T-helper 17 cell (primary cell): ENCODE data around the gene EPB41L4B. TPM values are rescaled to one million over a fixed set of nuclear protein-coding genes. Genes with fewer than 3 reads are reported as not detected.
A peak's percentile ranks its signal among the peaks of the same experiment; 100 is the strongest.

ENCODE experiments used
- ATAC-seq: fragments of 150-1000 bp; cut with Tn5 transposase; 2 replicates; pipeline ENCODE4 v1.10.0; 2021; ENCODE audit warnings: mild to moderate bottlenecking, moderate library complexity
- DNase-seq, 3 donors: peaks; one replicate each; pipeline versions ENCODE4 v3.0.0 to v3.0.0-alpha.2; 2020 to 2021
- H3K9me3 ChIP-seq: one replicate; pipeline ENCODE4 v1.7.0; 2013; ENCODE audit warnings: low read length, mild to moderate bottlenecking; ENCODE audit not compliant: control insufficient read depth, poor library complexity, severe bottlenecking
- H3K27ac Mint-ChIP-seq: one replicate; pipeline ENCODE4 v1.8.0; 2022; ENCODE audit warnings: mild to moderate bottlenecking, moderate library complexity, mixed read lengths
- H3K27me3 Mint-ChIP-seq: one replicate; pipeline ENCODE4 v1.8.0; 2022; ENCODE audit warnings: mixed read lengths
- H3K36me3 Mint-ChIP-seq: one replicate; pipeline ENCODE4 v1.8.0; 2022; ENCODE audit warnings: low read depth, mixed read lengths
- H3K4me1 Mint-ChIP-seq: one replicate; pipeline ENCODE4 v1.8.0; 2022; ENCODE audit warnings: mild to moderate bottlenecking, mixed read lengths
- H3K4me3 Mint-ChIP-seq: one replicate; pipeline ENCODE4 v1.8.0; 2022; ENCODE audit warnings: mild to moderate bottlenecking, moderate library complexity, mixed read lengths
- total RNA-seq, 4 donors: library from RNA in 2 of 4; stranded (reverse) in 2 of 4; gene quantifications; one replicate each; pipeline ENCODE4 v1.2.3 and lab custom pipeline; 2022 to 2026

The EPB41L4B gene
- total RNA-seq, 2 donors from 2014 or later: not detected

- peaks cover 8% of the 10 kb centered on the region for H3K36me3 Mint-ChIP-seq
- no peak overlapping the region for H3K27ac Mint-ChIP-seq
- H3K27me3 Mint-ChIP-seq: peaks cover 74% of the 10 kb centered on the region
- ATAC-seq (no peak), DNase-seq (no peak)
- peaks cover 4% of the 10 kb centered on the region for H3K4me1 Mint-ChIP-seq
- H3K9me3 ChIP-seq: no peaks in the 10 kb centered on the region
- H3K4me3 Mint-ChIP-seq: no peak overlapping the region
These were observed 3.4 kb downstream of the EPB41L4B start for GRCh38 chr9:109317311-109317978.

DNA sequence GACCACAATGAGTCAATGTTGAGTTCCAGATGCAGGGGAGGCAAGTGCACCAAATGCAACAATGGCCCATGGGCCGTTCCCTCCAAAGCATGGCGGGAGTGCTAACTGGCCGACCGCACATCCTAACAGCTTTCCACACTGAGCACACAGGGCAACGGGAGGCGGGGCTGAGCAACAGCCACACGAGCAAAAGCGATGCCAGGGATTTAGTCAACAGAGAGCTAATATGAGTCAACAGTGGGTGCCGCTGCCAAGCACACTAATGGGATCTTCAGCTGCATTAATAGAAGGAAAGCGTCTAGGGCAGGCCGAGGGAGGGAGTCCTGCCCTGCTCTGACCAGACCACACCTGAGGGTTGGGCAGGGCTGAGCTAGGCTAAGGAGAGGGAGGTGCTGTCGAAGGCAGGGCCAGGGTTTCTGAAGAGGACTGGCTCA lies 4.6 kb downstream of the EPB41L4B start:
- no peaks in the 10 kb centered on the region for H3K9me3 ChIP-seq
- DNase-seq: no peak
- Mint-ChIP-seq H3K4me3 (no peak overlapping the region), H3K27ac (no peak overlapping the region), H3K36me3 (peaks cover 8% of the 10 kb centered on the region), H3K4me1 (peaks cover 11% of the 10 kb centered on the region), H3K27me3 (peaks cover 70% of the 10 kb centered on the region)
- ATAC-seq: no peak

- no peaks in the 10 kb centered on the region for H3K9me3 ChIP-seq
- DNase-seq: no peak
- Mint-ChIP-seq H3K4me1 (peaks cover 13% of the 10 kb centered on the region), H3K36me3 (peaks cover 6% of the 10 kb centered on the region), H3K4me3 (no peak overlapping the region), H3K27me3 (peaks cover 71% of the 10 kb centered on the region), H3K27ac (no peak overlapping the region)
- no peak for ATAC-seq
These were observed 5.2 kb downstream of the EPB41L4B start for GRCh38 chr9:109315480-109316206.

GRCh38 chr9:109314011-109314531 lies 6.8 kb downstream of the EPB41L4B start:
- ATAC-seq: no peak
- peaks cover 85% of the 10 kb centered on the region for H3K27me3 Mint-ChIP-seq
- H3K36me3 Mint-ChIP-seq: peaks cover 6% of the 10 kb centered on the region
- no peaks in the 10 kb centered on the region for H3K9me3 ChIP-seq
- H3K27ac Mint-ChIP-seq: no peak overlapping the region
- DNase-seq: no peak
- peaks cover 15% of the 10 kb centered on the region for H3K4me1 Mint-ChIP-seq
- no peak overlapping the region for H3K4me3 Mint-ChIP-seq

DNA sequence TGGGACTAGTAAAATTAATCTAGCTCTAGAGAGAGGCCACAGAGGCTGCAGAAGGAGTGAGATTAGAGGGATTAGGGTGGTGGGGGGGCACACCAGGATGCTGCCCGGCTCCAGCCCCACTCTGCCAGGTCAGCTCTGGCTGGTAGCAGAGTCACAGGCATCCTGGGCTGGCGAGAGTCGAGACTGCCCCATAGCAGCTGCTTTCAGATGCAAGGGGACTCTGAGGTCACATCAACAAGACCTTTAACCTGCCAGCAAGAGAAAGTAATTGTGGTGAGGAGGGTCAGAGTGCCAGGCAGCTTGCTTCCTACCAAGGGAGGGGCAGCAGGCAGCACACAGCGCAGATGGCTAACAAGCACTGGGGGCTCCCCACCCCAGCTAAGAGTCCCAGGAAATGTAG lies 7.5 kb downstream of the EPB41L4B start:
- peaks cover 5% of the 10 kb centered on the region for H3K36me3 Mint-ChIP-seq
- no peak overlapping the region for H3K4me3 Mint-ChIP-seq
- peaks cover 79% of the 10 kb centered on the region for H3K27me3 Mint-ChIP-seq
- ATAC-seq: no peak
- no peak overlapping the region for H3K27ac Mint-ChIP-seq
- no peaks in the 10 kb centered on the region for H3K9me3 ChIP-seq
- no peak for DNase-seq
- peaks cover 11% of the 10 kb centered on the region for H3K4me1 Mint-ChIP-seq

DNA sequence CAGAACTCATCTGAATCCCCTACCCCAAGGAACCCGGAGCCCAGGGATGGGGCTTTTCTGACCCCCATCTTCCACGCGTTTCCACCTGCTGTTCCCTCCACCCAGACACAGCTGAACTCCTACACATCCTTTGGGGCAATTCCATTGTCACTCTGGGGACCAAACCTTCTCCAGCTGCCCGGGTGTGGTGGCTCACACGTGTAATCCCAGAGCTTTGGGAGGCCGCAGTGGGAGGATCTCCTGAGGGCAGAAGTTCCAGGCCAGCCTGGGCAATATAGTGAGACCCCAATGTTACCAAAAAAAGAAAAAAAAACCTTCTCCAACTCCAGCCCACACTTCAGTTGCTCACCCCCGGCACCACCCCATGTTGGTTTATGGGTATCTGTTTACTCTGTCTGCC lies 8.1 kb downstream of the EPB41L4B start:
- no peaks in the 10 kb centered on the region for H3K9me3 ChIP-seq
- H3K4me3 Mint-ChIP-seq: no peak overlapping the region
- H3K27me3 Mint-ChIP-seq: peaks cover 77% of the 10 kb centered on the region
- ATAC-seq: no peak
- H3K4me1 Mint-ChIP-seq: peaks cover 11% of the 10 kb centered on the region
- DNase-seq: no peak
- peaks cover 4% of the 10 kb centered on the region for H3K36me3 Mint-ChIP-seq
- H3K27ac Mint-ChIP-seq: no peak overlapping the region

DNA sequence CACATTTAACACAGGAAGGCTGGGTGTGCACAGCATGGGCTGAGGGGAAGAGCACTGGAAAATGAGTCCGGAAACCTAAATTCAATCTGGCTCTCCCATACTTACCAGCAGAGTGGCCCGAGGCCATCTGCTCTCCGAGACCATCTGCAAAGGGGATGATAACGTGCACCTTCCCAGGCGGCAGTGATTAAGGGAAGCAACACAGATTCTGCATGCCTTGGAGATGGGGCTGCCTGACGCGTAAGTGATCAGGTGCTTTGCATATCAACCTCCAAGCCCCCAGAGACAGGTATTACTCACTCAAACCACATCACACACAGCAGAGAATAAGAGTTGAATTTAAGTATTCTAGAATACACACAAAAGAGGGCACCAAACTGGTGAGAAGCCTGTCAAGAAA lies 9.1 kb downstream of the EPB41L4B start:
- Mint-ChIP-seq H3K4me1 (peaks cover 11% of the 10 kb centered on the region), H3K4me3 (peak overlapping the region; percentile 19), H3K36me3 (peaks cover 4% of the 10 kb centered on the region), H3K27ac (no peak overlapping the region), H3K27me3 (peaks cover 75% of the 10 kb centered on the region)
- ATAC-seq (no peak), DNase-seq (no peak)
- H3K9me3 ChIP-seq: no peaks in the 10 kb centered on the region

- Mint-ChIP-seq H3K4me1 (peaks cover 11% of the 10 kb centered on the region), H3K27ac (no peak overlapping the region), H3K36me3 (peaks cover 2% of the 10 kb centered on the region), H3K27me3 (peaks cover 70% of the 10 kb centered on the region), H3K4me3 (no peak overlapping the region)
- no peak for DNase-seq
- H3K9me3 ChIP-seq: no peaks in the 10 kb centered on the region
- ATAC-seq: no peak
These were observed 9.6 kb downstream of the EPB41L4B start for GRCh38 chr9:109311286-109311685.

DNA sequence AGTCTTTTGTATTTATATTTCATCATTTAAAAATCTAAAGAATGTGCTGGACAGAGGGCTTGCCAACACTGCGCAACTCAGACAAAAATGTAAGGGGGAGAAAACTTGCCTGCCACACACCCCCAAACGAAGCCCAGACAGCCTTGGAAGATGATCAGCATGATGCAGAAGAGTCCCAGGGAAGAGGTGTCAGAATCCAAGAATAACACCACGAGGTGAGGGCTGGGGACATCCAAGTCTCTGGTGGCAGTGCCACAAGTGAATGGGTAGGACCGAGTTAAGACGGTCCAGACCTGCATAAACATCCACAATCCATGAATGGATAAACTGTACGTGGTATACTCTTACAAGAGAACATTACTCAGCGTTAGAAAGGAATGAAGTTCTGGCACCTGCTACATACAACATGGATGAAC lies 10.4 kb downstream of the EPB41L4B start:
- H3K9me3 ChIP-seq: no peaks in the 10 kb centered on the region
- no peak for DNase-seq
- no peak overlapping the region for H3K27ac Mint-ChIP-seq
- peaks cover 62% of the 10 kb centered on the region for H3K27me3 Mint-ChIP-seq
- no peak overlapping the region for H3K4me3 Mint-ChIP-seq
- H3K4me1 Mint-ChIP-seq: peaks cover 11% of the 10 kb centered on the region
- H3K36me3 Mint-ChIP-seq: no peaks in the 10 kb centered on the region
- ATAC-seq: no peak

DNA sequence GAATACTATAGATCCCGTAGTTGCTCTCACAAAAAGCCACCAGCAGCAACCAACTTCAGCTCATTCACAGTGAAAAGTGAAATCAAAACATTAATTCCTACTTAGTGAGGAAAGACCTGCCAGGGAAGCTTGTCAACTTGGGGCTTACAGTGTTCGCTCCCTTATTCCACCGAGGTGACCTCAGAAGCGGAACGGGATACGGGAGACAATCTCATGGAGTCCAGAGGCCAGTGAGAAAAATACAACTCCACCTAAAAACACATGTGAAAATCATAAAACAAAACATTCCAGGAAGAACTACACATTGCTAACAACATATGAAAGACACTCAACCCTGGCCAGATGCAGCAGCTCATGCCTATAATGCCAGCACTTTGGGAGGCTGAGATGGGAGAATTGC lies 11.6 kb downstream of the EPB41L4B start:
- H3K9me3 ChIP-seq: no peaks in the 10 kb centered on the region
- no peak for ATAC-seq
- H3K27me3 Mint-ChIP-seq: peaks cover 64% of the 10 kb centered on the region
- no peak for DNase-seq
- no peak overlapping the region for H3K4me3 Mint-ChIP-seq
- H3K4me1 Mint-ChIP-seq: peaks cover 11% of the 10 kb centered on the region
- H3K36me3 Mint-ChIP-seq: no peaks in the 10 kb centered on the region
- H3K27ac Mint-ChIP-seq: no peak overlapping the region

DNA sequence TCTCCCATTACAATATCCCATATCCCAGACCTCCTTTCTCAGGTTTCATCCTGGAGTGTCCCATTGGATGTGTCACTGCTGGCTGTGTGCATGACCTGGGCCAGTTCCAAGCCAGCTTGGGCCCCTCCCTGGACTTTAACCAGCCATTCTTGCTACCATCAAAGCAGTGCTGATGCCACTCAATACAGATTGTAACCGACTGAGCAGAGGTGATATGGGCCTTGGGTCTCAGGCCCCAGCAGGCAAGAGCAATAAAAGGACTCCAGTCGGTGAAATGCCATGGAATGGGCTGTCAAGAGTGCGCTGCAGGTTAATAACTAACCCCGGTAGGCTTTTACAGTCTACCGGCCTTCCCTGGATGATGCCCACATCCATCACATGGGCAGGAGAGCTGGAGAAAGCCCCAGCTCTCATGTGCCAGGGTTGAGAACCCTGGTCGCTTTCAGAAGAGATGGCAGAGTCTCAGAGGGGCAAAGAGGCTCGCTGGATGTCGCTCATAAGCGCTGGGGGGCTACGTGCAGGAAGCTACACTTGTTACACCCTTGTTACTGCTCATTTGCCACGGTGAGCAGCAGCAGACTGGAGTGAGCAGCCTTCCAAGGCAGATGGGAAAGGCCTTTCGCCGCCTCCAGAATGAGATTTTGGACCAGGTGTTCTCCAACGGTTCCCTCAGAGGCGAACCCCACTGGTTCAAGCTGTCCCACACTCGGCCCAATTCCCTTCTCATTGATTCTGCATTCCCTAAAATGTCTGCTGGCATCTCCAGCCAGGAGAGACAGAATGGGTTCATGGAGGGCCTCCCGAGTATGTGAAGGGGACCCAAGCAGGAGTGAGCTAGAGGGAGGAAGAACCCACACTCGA lies 13.2 kb downstream of the EPB41L4B start:
- no peak for ATAC-seq
- Mint-ChIP-seq H3K4me1 (peaks cover 11% of the 10 kb centered on the region), H3K27me3 (peaks cover 55% of the 10 kb centered on the region), H3K36me3 (no peaks in the 10 kb centered on the region), H3K4me3 (no peak overlapping the region), H3K27ac (no peak overlapping the region)
- DNase-seq: no peak
- H3K9me3 ChIP-seq: no peaks in the 10 kb centered on the region

DNA sequence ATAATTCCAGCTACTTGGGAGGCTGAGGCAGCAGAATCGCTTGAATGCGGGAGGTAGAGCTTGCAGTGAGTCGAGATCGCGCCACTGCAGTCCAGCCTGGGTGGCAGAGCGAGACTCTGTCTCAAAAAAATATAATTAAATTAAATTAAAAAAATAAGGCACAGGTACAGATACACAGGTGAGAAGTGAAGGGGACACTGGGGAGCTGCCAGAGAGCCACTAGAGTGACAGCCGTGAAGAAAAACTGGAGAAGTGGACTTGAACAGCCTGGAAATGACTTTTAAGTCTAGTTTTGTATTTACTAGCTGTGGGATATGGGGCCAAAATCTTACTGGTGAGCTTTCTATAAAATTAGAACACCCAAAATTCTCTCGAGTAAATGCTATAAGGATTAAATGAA lies 15.1 kb downstream of the EPB41L4B start:
- no peak overlapping the region for H3K4me3 Mint-ChIP-seq
- peaks cover 60% of the 10 kb centered on the region for H3K27me3 Mint-ChIP-seq
- H3K9me3 ChIP-seq: no peaks in the 10 kb centered on the region
- H3K4me1 Mint-ChIP-seq: peaks cover 3% of the 10 kb centered on the region
- no peaks in the 10 kb centered on the region for H3K36me3 Mint-ChIP-seq
- H3K27ac Mint-ChIP-seq: no peak overlapping the region
- DNase-seq: no peak
- no peak for ATAC-seq

DNA sequence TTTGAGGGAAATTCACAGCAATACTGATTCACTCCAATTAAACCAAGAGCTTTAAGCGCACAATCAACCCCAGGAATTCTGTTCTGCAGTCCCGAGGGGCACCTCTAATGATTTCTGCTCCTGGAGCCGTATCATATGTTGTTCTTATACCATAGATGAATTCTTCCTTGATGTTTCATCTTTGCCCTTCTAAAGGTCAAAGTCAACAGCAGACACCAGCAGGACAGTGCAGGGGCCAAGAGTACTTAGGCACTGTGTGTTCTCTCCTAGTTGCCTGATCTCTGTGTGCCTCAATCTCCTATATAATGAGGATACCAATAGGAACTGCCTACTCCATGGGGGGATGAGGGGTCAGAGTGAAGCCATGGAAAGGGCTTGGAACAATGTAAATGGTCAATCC lies 16.5 kb downstream of the EPB41L4B start:
- H3K36me3 Mint-ChIP-seq: no peaks in the 10 kb centered on the region
- H3K9me3 ChIP-seq: no peaks in the 10 kb centered on the region
- H3K27ac Mint-ChIP-seq: no peak overlapping the region
- no peaks in the 10 kb centered on the region for H3K4me1 Mint-ChIP-seq
- peaks cover 58% of the 10 kb centered on the region for H3K27me3 Mint-ChIP-seq
- no peak overlapping the region for H3K4me3 Mint-ChIP-seq
- no peak for DNase-seq
- no peak for ATAC-seq
